Liver (tissue), 2 donors: Measurements from ENCODE around the gene TFPI.

Source experiments
- CTCF ChIP-seq: fragments of 150-350 bp; IDR thresholded peaks from 2 replicates; pipeline ENCODE4 v1.5.1; 2017; ENCODE audit warnings: improper control_type of control experiment, low read depth, low read length; ENCODE audit not compliant: missing input control
- REST ChIP-seq: IDR thresholded peaks from 2 replicates; pipeline ENCODE4 v1.6.1; 2016; ENCODE audit warnings: antibody characterized with exemption, mild to moderate bottlenecking
- donor health status: healthy.

- no peak for TF ChIP-seq CTCF
- no peak for TF ChIP-seq REST
Measured at GRCh38 chr2:187542123-187542522, 12.1 kb downstream of the TFPI start.
